Suprapubic skin (tissue), 4 donors: ENCODE results near the gene MPHOSPH8.

Experiments
- EP300 ChIP-seq: sonication (generic); formaldehyde crosslinking; IDR thresholded peaks from one replicate; pipeline ENCODE4 v1.6.1; 2017; ENCODE audit warnings: antibody characterized with exemption
- POLR2A ChIP-seq, 2 donors: fragments of 450-650 bp; IDR thresholded peaks; one replicate each; pipeline ENCODE4 v1.6.1; 2017; ENCODE audit warnings: antibody characterized with exemption in 2 of 2, mild to moderate bottlenecking in 2 of 2, moderate library complexity in 2 of 2
- POLR2AphosphoS5 ChIP-seq, 3 donors: sonication (generic); formaldehyde crosslinking; IDR thresholded peaks; one replicate each; pipeline ENCODE4 v1.6.1; 2017; ENCODE audit warnings: antibody characterized with exemption in 3 of 3
- TF ChIP-seq, protein P1 (sequence below), 2 donors: fragments of 200-600 bp in 1 of 2; fragments of 450-650 bp in 1 of 2; sonication (generic) in 1 of 2; IDR thresholded peaks; one replicate each; pipeline ENCODE4 v1.5.1; 2016 to 2019; ENCODE audit warnings: antibody characterized with exemption in 2 of 2, mild to moderate bottlenecking in 1 of 2, moderate library complexity in 1 of 2

DNA sequence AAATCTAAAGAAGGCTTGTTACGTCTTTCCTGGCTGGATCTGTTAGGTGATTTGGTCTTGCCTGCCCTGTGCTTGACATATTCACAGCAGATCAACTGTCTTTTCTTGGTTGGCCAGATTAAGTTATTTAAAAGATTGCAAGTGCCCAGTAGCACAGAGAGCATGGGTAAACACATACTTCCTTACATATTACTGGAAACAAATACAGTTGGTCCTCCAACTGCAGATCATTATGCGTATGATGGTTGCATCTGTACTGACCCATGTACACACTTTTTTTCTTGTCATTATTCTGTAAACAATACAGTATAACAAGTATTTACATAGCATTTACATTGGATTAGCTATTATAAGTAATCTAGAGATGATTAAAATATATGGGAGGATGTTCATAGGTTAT, 9.2 kb upstream of the MPHOSPH8 start:
- TF ChIP-seq, protein P1, sequence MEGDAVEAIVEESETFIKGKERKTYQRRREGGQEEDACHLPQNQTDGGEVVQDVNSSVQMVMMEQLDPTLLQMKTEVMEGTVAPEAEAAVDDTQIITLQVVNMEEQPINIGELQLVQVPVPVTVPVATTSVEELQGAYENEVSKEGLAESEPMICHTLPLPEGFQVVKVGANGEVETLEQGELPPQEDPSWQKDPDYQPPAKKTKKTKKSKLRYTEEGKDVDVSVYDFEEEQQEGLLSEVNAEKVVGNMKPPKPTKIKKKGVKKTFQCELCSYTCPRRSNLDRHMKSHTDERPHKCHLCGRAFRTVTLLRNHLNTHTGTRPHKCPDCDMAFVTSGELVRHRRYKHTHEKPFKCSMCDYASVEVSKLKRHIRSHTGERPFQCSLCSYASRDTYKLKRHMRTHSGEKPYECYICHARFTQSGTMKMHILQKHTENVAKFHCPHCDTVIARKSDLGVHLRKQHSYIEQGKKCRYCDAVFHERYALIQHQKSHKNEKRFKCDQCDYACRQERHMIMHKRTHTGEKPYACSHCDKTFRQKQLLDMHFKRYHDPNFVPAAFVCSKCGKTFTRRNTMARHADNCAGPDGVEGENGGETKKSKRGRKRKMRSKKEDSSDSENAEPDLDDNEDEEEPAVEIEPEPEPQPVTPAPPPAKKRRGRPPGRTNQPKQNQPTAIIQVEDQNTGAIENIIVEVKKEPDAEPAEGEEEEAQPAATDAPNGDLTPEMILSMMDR (IDR thresholded peaks at IDR 0.05): no peak
- TF ChIP-seq EP300 (no peak), POLR2AphosphoS5 (IDR thresholded peaks at IDR 0.05) (no peak), POLR2A (IDR thresholded peaks at IDR 0.05) (no peak)
